ENCODE results near the gene CALN1.

CALN1 gene

DNA sequence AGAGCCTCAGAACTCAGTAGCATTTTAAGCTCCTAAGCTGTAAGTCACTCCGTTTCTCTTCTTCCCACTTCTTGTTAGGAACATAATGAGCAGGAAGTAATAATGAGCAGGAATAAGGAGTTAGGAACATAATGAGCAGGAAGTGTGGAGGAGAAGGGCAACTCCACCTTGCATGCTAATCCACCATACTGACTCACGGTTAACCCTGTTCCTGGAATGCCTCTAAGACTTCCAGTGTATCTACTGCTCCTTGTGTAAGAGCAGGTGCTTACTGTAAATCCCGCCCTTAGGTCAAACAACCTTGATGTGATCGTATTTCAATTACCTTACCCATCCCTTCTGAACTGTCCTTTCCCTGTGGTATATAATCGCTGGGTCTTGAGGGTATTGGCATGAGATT, 528.7 kb downstream of the CALN1 start:
- no peak for TF ChIP-seq ZFX (IDR thresholded peaks at IDR 0.05)
- TF ChIP-seq, protein P1, sequence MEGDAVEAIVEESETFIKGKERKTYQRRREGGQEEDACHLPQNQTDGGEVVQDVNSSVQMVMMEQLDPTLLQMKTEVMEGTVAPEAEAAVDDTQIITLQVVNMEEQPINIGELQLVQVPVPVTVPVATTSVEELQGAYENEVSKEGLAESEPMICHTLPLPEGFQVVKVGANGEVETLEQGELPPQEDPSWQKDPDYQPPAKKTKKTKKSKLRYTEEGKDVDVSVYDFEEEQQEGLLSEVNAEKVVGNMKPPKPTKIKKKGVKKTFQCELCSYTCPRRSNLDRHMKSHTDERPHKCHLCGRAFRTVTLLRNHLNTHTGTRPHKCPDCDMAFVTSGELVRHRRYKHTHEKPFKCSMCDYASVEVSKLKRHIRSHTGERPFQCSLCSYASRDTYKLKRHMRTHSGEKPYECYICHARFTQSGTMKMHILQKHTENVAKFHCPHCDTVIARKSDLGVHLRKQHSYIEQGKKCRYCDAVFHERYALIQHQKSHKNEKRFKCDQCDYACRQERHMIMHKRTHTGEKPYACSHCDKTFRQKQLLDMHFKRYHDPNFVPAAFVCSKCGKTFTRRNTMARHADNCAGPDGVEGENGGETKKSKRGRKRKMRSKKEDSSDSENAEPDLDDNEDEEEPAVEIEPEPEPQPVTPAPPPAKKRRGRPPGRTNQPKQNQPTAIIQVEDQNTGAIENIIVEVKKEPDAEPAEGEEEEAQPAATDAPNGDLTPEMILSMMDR (conservative IDR thresholded peaks at IDR 0.05), result no peak
- no peak overlapping the region for H3K27ac ChIP-seq

- TF ChIP-seq, protein P1 (conservative IDR thresholded peaks at IDR 0.05), result peak; percentile 48
- TF ChIP-seq ZFX (IDR thresholded peaks at IDR 0.05), result no peak
Observed at GRCh38 chr7:71871446-71871845, 540.7 kb downstream of the CALN1 start.

GRCh38 chr7:71870812-71871211, 541.3 kb downstream of the CALN1 start:
- H3K27ac ChIP-seq, result no peak overlapping the region
- TF ChIP-seq, protein P1 (conservative IDR thresholded peaks at IDR 0.05), result no peak

More at GRCh38 chr7:71871446-71871845, 540.7 kb downstream of the CALN1 start:
- no peak overlapping the region for H3K27ac ChIP-seq

DNA sequence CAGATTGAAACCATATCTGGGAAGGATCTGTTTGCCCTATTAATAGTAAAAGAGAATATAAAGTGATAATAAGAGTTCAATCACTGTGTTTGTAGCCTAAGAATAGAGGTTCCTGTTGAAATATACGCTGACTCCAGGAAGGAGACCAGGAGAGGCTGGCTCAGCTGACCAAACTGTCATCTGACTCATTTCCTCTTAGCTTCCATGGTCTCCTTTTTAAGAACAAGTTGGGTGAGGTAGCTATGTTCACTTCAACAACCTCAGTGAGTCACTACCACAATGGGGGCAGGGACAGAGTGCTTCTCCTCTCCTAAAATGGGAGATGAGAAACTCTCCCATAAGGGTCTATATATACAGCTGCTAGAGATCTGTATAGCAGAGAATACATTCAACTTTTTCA, 543.3 kb downstream of the CALN1 start:
- no peak for TF ChIP-seq ZFX (IDR thresholded peaks at IDR 0.05)
- TF ChIP-seq, protein P1 (conservative IDR thresholded peaks at IDR 0.05), result no peak
- no peak overlapping the region for H3K27ac ChIP-seq

DNA sequence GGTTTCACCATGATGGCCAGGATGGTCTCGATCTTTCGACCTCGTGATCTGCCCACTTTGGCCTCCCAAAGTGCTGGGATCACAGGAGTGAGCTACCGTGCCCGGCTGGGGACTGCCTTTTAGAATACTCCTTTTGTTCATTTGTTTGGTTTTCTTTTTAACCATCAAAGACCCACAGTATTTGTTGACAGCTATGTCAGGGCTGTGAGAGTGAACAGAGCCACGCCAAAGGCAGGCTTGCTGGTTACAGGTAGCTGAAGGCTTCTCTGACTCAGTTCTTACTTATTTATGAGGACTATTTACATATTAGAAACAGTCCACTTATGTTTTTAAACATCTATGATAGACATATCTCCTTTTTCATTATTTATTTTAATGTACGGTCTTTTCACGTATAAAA, 544.5 kb downstream of the CALN1 start:
- TF ChIP-seq, protein P1 (conservative IDR thresholded peaks at IDR 0.05), result no peak
- no peak for TF ChIP-seq ZFX (IDR thresholded peaks at IDR 0.05)
- H3K27ac ChIP-seq, result no peak overlapping the region

- H3K27ac ChIP-seq, result no peak overlapping the region
- TF ChIP-seq ZFX (IDR thresholded peaks at IDR 0.05), result no peak
- TF ChIP-seq, protein P1 (conservative IDR thresholded peaks at IDR 0.05), result no peak
Observed at GRCh38 chr7:71865172-71865571, 547.0 kb downstream of the CALN1 start.

DNA sequence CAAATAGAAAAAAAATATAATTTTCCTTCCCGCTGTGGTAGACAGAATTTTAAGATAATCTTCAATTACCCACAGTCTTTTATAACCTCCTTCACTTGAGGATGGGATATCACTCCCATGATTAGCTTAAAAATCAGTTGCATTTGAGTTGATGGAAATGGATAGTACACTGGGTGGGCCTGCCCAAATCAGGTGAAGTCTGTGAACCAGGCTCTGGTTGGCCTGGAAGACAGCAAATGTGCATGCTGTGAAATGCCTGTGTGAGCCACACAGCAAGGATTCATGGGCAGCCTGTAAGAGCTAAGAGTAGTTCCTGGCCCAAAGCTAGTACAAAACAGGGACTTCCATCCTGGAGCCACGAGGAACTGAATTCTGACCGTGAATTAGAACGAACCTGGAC, 548.0 kb downstream of the CALN1 start:
- H3K27ac ChIP-seq, result no peak overlapping the region
- TF ChIP-seq, protein P1 (conservative IDR thresholded peaks at IDR 0.05), result no peak
- TF ChIP-seq ZFX (IDR thresholded peaks at IDR 0.05), result no peak
